ENCODE data around the gene DDR1.

GRCh38 chr6:30849903-30850651 is 34.2 kb upstream of the DDR1 start:
- TF ChIP-seq, protein P1, sequence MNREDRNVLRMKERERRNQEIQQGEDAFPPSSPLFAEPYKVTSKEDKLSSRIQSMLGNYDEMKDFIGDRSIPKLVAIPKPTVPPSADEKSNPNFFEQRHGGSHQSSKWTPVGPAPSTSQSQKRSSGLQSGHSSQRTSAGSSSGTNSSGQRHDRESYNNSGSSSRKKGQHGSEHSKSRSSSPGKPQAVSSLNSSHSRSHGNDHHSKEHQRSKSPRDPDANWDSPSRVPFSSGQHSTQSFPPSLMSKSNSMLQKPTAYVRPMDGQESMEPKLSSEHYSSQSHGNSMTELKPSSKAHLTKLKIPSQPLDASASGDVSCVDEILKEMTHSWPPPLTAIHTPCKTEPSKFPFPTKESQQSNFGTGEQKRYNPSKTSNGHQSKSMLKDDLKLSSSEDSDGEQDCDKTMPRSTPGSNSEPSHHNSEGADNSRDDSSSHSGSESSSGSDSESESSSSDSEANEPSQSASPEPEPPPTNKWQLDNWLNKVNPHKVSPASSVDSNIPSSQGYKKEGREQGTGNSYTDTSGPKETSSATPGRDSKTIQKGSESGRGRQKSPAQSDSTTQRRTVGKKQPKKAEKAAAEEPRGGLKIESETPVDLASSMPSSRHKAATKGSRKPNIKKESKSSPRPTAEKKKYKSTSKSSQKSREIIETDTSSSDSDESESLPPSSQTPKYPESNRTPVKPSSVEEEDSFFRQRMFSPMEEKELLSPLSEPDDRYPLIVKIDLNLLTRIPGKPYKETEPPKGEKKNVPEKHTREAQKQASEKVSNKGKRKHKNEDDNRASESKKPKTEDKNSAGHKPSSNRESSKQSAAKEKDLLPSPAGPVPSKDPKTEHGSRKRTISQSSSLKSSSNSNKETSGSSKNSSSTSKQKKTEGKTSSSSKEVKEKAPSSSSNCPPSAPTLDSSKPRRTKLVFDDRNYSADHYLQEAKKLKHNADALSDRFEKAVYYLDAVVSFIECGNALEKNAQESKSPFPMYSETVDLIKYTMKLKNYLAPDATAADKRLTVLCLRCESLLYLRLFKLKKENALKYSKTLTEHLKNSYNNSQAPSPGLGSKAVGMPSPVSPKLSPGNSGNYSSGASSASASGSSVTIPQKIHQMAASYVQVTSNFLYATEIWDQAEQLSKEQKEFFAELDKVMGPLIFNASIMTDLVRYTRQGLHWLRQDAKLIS (CRISPR knock-in tag; IDR thresholded peaks at IDR 0.05; ENCODE audit: borderline replicate concordance) = no peak
- TF ChIP-seq, protein P2, sequence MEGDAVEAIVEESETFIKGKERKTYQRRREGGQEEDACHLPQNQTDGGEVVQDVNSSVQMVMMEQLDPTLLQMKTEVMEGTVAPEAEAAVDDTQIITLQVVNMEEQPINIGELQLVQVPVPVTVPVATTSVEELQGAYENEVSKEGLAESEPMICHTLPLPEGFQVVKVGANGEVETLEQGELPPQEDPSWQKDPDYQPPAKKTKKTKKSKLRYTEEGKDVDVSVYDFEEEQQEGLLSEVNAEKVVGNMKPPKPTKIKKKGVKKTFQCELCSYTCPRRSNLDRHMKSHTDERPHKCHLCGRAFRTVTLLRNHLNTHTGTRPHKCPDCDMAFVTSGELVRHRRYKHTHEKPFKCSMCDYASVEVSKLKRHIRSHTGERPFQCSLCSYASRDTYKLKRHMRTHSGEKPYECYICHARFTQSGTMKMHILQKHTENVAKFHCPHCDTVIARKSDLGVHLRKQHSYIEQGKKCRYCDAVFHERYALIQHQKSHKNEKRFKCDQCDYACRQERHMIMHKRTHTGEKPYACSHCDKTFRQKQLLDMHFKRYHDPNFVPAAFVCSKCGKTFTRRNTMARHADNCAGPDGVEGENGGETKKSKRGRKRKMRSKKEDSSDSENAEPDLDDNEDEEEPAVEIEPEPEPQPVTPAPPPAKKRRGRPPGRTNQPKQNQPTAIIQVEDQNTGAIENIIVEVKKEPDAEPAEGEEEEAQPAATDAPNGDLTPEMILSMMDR (IDR thresholded peaks at IDR 0.05) = no peak
- no peak for TF ChIP-seq TCF7 (CRISPR knock-in tag; IDR thresholded peaks at IDR 0.05; ENCODE audit: low read depth)
